Measurements from ENCODE around the gene OR51D1. TPM values are rescaled to one million over a fixed set of nuclear protein-coding genes. Genes with fewer than 3 reads are reported as not detected.

Gene OR51D1
- total RNA-seq (not detected in 2 replicates), polyA plus RNA-seq (not detected in 2 replicates)

- no peaks in the 10 kb centered on the region for H3K4me1 ChIP-seq (ENCODE audit: insufficient read depth)
- no peaks in the 10 kb centered on the region for H3K9me3 ChIP-seq (ENCODE audit: low read depth)
- peak; percentile 83 for DNase-seq (ENCODE audit: low spot score)
- H3K4me2 ChIP-seq = peak within 1 kb of the TSS; percentile 89
- no peaks in the 10 kb centered on the region for H3K36me3 ChIP-seq (replicated peaks; ENCODE audit: insufficient read depth, low read depth)
- H3K9me2 ChIP-seq (replicated peaks; ENCODE audit: insufficient read depth) = no peaks in the 10 kb centered on the region
- peak within 1 kb of the TSS; percentile 70 for H2AFZ ChIP-seq
- TF ChIP-seq EZH2 (IDR thresholded peaks at IDR 0.05; ENCODE audit: borderline replicate concordance) = no peak
- TF ChIP-seq CTCF (IDR thresholded peaks at IDR 0.05; ENCODE audit: poor library complexity) = peak; percentile 90
- no peaks in the 10 kb centered on the region for H3K79me2 ChIP-seq
- no peak within 1 kb of the TSS for H3K4me3 ChIP-seq
- H4K20me1 ChIP-seq (ENCODE audit: insufficient read depth, poor library complexity, severe bottlenecking) = no peaks in the 10 kb centered on the region
- no peaks in the 10 kb centered on the region for H3K27me3 ChIP-seq
- no peak within 1 kb of the TSS for H3K27ac ChIP-seq
- 33% methylated on average over 21 of the region's 21 CpGs for WGBS (ENCODE audit: low lambda C conversion rate, missing lambda C conversion rate)
Observed at GRCh38 chr11:4636962-4637661, at the start of gene OR51D1. Gene OR51D1 (plus strand): TSS chr11:4637477. CDS start chr11:4639791, 2,314 bp downstream.

- Histone ChIP-seq H3K79me2 (no peaks in the 10 kb centered on the region), H3K27me3 (no peaks in the 10 kb centered on the region), H3K36me3 (replicated peaks; ENCODE audit: insufficient read depth, low read depth) (no peaks in the 10 kb centered on the region), H3K4me1 (ENCODE audit: insufficient read depth) (no peaks in the 10 kb centered on the region), H3K27ac (no peak overlapping the region), H2AFZ (no peak overlapping the region), H3K4me2 (no peak overlapping the region), H3K9me2 (replicated peaks; ENCODE audit: insufficient read depth) (no peaks in the 10 kb centered on the region), H4K20me1 (ENCODE audit: insufficient read depth, poor library complexity, severe bottlenecking) (no peaks in the 10 kb centered on the region), H3K4me3 (no peak overlapping the region), H3K9me3 (ENCODE audit: low read depth) (no peaks in the 10 kb centered on the region)
- DNase-seq (ENCODE audit: low spot score) = no peak
- 76% methylated on average over 3 of the region's 3 CpGs for WGBS (ENCODE audit: low lambda C conversion rate, missing lambda C conversion rate)
- TF ChIP-seq EZH2 (IDR thresholded peaks at IDR 0.05; ENCODE audit: borderline replicate concordance) (no peak), CTCF (IDR thresholded peaks at IDR 0.05; ENCODE audit: poor library complexity) (no peak), EZH2phosphoT487 (IDR thresholded peaks at IDR 0.05; ENCODE audit: low read depth, severe bottlenecking, unreplicated experiment) (no peak)
Observed at GRCh38 chr11:4589017-4589416, 48.3 kb upstream of the OR51D1 start.

GRCh38 chr11:4593739-4594138 is 43.5 kb upstream of the OR51D1 start, which contains the start of gene OR52I1:
Gene OR52I1 (plus strand): TSS chr11:4594039. CDS start chr11:4594039, 0 bp downstream.
- Histone ChIP-seq H4K20me1 (ENCODE audit: insufficient read depth, poor library complexity, severe bottlenecking) (no peaks in the 10 kb centered on the region), H2AFZ (no peak within 1 kb of the TSS), H3K4me2 (no peak within 1 kb of the TSS), H3K27ac (no peak within 1 kb of the TSS), H3K36me3 (replicated peaks; ENCODE audit: insufficient read depth, low read depth) (no peaks in the 10 kb centered on the region), H3K4me3 (no peak within 1 kb of the TSS), H3K27me3 (no peaks in the 10 kb centered on the region), H3K4me1 (ENCODE audit: insufficient read depth) (no peaks in the 10 kb centered on the region), H3K9me3 (ENCODE audit: low read depth) (no peaks in the 10 kb centered on the region), H3K79me2 (no peaks in the 10 kb centered on the region), H3K9me2 (replicated peaks; ENCODE audit: insufficient read depth) (no peaks in the 10 kb centered on the region)
- WGBS (ENCODE audit: low lambda C conversion rate, missing lambda C conversion rate) = 86% methylated on average over 1 of the region's 1 CpG
- DNase-seq (ENCODE audit: low spot score) = no peak
- no peak for TF ChIP-seq EZH2 (IDR thresholded peaks at IDR 0.05; ENCODE audit: borderline replicate concordance)
- TF ChIP-seq CTCF (IDR thresholded peaks at IDR 0.05; ENCODE audit: poor library complexity) = no peak
- TF ChIP-seq EZH2phosphoT487 (IDR thresholded peaks at IDR 0.05; ENCODE audit: low read depth, severe bottlenecking, unreplicated experiment) = no peak

All from hepatocyte (in vitro differentiated cells).